HG02571 (cell line): ENCODE measurements around the gene RNF208.

Experiments
- ATAC-seq: cut with Tn5 transposase; IDR thresholded peaks from one replicate; pipeline ENCODE4 v1.9.1; 2021; ENCODE audit warnings: mild to moderate bottlenecking, moderate library complexity; ENCODE audit not compliant: unreplicated experiment

The RNF208 gene

DNA sequence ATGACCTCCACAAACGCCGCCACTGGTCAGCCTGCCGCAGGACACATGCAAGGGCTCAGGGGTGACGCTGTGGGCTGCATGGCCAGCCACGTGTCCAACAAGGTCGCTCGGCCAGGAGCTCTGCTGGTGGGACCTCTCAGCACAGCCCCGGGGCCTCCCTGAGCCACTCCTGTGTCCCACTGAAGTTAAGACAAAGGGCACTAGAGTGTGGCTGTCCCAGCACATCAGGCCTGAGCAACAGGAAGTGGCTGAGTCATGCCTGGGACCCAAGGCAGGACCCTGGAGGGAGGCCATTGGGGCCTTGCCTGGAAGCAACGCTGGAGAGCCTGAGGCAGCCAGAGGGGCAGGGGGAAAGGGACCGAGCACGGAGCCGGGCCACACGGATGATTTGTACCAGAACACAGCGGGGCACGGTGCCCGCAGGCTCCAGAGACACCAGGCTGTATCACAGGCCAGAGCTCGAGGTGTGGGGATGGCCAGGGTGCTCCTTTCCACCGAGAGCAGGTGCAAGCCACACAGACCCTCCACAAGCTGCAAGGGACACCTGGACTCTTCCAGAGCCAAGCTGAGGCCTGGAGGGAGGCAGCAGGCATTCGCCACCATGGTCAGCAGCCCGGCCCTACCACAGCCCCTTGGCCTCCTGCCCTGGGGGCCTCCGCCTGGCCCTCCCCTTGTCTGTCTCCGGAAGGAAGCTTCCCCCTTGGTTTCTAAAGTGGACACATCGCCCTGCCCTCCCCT, 43.7 kb downstream of the RNF208 start:
- no peak for ATAC-seq

DNA sequence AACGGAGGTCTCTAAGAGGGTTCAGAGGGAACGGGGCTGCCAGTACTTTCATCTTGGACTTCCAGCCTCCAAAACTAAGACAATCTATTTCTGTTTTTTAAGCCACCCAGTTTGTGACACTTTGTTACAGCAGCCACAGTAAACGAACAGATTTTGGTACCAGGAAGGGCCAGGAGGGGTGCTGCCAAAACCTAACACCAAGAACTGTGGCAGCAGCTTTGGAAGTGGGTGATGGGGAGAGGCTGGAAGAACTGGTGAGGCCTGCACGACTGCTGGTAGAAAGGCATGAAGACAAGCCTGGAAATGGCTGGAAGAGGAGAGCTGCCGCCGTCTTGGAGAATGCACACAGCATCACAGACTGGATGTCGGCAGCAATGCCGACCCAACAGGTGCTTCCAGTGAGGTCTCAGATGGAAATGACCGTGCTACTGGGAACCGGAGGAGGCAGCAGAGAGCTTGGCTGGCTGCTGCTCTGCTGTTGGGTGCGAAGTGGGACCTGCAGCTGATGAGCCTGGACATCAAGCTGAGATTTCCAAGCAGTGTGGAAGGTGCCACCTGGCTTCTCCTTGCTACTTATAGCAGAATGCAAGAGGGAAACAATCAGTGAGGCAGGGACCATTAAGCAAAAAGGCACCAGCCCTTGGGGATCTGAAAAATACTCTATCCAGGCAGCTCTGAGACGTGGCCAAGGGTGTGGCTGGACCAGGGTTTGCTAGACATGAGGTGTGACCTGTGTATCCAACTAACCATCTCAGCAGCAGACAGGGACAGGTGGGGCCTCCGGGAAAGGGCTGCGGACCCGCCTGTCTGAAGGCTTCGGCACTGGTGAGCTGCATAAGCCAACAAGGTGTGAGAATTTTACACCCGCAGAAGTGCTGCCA, 45.5 kb downstream of the RNF208 start:
- ATAC-seq, result no peak

GRCh38 chr9:137175345-137175961, 46.6 kb downstream of the RNF208 start:
- ATAC-seq, result no peak

- no peak for ATAC-seq
Measured at GRCh38 chr9:137174722-137175293, 47.2 kb downstream of the RNF208 start.

DNA sequence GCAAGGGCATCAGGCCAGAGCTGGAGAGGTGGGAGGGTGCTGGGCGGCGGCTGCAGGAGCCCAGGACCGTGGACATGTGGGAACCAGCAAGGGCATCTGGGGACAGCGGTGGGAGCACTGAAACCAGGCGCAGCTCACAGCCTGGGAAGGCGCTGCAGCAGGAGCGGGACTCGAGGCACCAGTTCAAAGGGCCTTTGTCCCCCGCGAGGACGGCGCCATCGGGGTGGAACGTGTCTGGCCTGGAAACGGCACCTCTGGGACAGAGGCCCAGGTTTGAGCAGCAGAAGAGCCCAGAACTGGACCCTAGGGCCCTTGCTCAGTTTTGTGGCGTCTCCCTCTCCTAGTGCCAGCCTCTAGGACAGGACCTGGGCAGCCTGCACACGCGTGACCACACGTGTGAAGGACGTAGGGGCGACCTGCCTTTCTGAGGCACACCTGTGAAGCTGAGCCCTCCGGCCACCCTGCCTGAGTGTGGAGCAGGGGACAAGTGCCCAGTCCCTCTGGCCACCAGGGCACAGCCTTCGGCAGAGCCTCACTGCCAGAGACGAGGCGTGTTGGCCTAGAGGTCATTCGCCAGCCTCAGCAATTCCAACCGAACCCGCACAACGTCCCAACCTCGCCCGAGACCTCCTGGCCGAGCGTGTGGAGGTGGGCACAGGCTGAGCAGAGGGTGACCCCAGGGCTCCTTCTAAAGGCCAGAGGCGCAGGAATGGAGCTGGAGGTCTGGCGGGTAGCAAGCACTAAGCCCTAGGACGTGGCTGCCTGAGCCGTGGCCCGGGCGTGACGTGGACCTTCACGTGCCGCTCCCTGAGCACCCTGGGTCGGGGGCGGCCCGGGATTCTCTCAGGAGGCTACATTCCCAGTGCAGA, 48.0 kb downstream of the RNF208 start:
- ATAC-seq, result no peak

GRCh38 chr9:137172901-137173795, 48.9 kb downstream of the RNF208 start:
- no peak for ATAC-seq

- no peak for ATAC-seq
Measured at GRCh38 chr9:137171149-137171900, 50.7 kb downstream of the RNF208 start.

- ATAC-seq, result no peak
Measured at GRCh38 chr9:137170486-137171148, 51.4 kb downstream of the RNF208 start.
